ENCODE measurements around the gene CD83. TPM values are rescaled to one million over a fixed set of nuclear protein-coding genes. Genes with fewer than 3 reads are reported as not detected.
A peak's percentile ranks its signal among the peaks of the same experiment; 100 is the strongest.

Gene CD83
- total RNA-seq, 4 donors from 2014 or later: 0.82 to 4.8 (median 2.1) TPM

- DNase-seq: no peak
- peaks cover 0 to 6% (median 0%) of the 10 kb centered on the region in 4 donors for H3K4me1 ChIP-seq
- TF ChIP-seq CTCF (IDR thresholded peaks at IDR 0.05) (no peak), POLR2A (IDR thresholded peaks at IDR 0.05) (no peak), POLR2AphosphoS5 (IDR thresholded peaks at IDR 0.05) (no peak), EP300 (IDR thresholded peaks at IDR 0.05; ENCODE audit: low read depth) (no peak)
- no peaks in the 10 kb centered on the region for H3K36me3 ChIP-seq
- intact Hi-C loops (cut with DNase I; ENCODE audit: low total_unique reads) (no loop called here), in situ Hi-C loops (cut with MboI; ENCODE audit: low pct_ligation_motif_present in 1 of 4, low pct_unique_long_range_greater_than_20kb in 1 of 4, low sequenced_read_pairs in 3 of 4) (no loop called here)
- H3K9me3 ChIP-seq: peaks cover 0 to 5% of the 10 kb centered on the region in 2 donors
- 75 to 76% methylated on average over 2 to 11 of the region's 11 CpGs for WGBS, 2 donors (ENCODE audit: low coverage in 1 of 2)
- no peak overlapping the region for H3K27ac ChIP-seq
- no peak overlapping the region for H3K4me3 ChIP-seq
- no peaks in the 10 kb centered on the region for H3K27me3 ChIP-seq
Measured at GRCh38 chr6:14110001-14110818, 7.4 kb upstream of the CD83 start.

GRCh38 chr6:14113976-14114375, 3.6 kb upstream of the CD83 start:
- H3K4me1 ChIP-seq: peaks cover 0 to 18% (median 12%) of the 10 kb centered on the region in 4 donors
- 76 to 88% methylated on average over 1 of the region's 1 CpG for WGBS, 2 donors (ENCODE audit: low coverage in 1 of 2)
- intact Hi-C loops (cut with DNase I; ENCODE audit: low total_unique reads): no loop called here
- DNase-seq: no peak
- TF ChIP-seq EP300 (IDR thresholded peaks at IDR 0.05; ENCODE audit: low read depth): no peak
- no peak for TF ChIP-seq POLR2AphosphoS5 (IDR thresholded peaks at IDR 0.05)
- no peak for TF ChIP-seq CTCF (IDR thresholded peaks at IDR 0.05)
- TF ChIP-seq POLR2A (IDR thresholded peaks at IDR 0.05): no peak
- no peak overlapping the region for H3K27ac ChIP-seq
- H3K9me3 ChIP-seq: no peaks in the 10 kb centered on the region
- no peaks in the 10 kb centered on the region for H3K36me3 ChIP-seq
- in situ Hi-C loops (cut with MboI; ENCODE audit: low pct_ligation_motif_present in 1 of 4, low pct_unique_long_range_greater_than_20kb in 1 of 4, low sequenced_read_pairs in 3 of 4): no loop called here
- H3K27me3 ChIP-seq: no peaks in the 10 kb centered on the region
- no peak overlapping the region for H3K4me3 ChIP-seq

GRCh38 chr6:14118091-14118439, 493 bp downstream of the CD83 start:
- Histone ChIP-seq H3K4me3 (peak overlapping the region; percentile 31 to 78 (median 52)), H3K36me3 (no peaks in the 10 kb centered on the region), H3K27me3 (no peaks in the 10 kb centered on the region), H3K9me3 (no peaks in the 10 kb centered on the region), H3K4me1 (peaks cover 0 to 18% (median 14%) of the 10 kb centered on the region in 4 donors), H3K27ac (peak overlapping the region; percentile 50 to 64 (median 57))
- WGBS, 2 donors (ENCODE audit: low coverage in 1 of 2): 0 to 17% methylated on average over 2 to 9 of the region's 10 CpGs
- TF ChIP-seq CTCF (IDR thresholded peaks at IDR 0.05) (no peak), POLR2A (IDR thresholded peaks at IDR 0.05) (no peak), POLR2AphosphoS5 (IDR thresholded peaks at IDR 0.05) (no peak), EP300 (IDR thresholded peaks at IDR 0.05; ENCODE audit: low read depth) (no peak)
- intact Hi-C loops (cut with DNase I; ENCODE audit: low total_unique reads) (no loop called here), in situ Hi-C loops (cut with MboI; ENCODE audit: low pct_ligation_motif_present in 1 of 4, low pct_unique_long_range_greater_than_20kb in 1 of 4, low sequenced_read_pairs in 3 of 4) (no loop called here)
- DNase-seq: no peak

GRCh38 chr6:14118446-14118845, 874 bp downstream of the CD83 start:
- intact Hi-C loops (cut with DNase I; ENCODE audit: low total_unique reads): no loop called here
- Histone ChIP-seq H3K9me3 (no peaks in the 10 kb centered on the region), H3K27ac (no peak overlapping the region), H3K4me1 (peaks cover 0 to 18% (median 14%) of the 10 kb centered on the region in 4 donors), H3K36me3 (no peaks in the 10 kb centered on the region), H3K27me3 (no peaks in the 10 kb centered on the region), H3K4me3 (no peak overlapping the region)
- DNase-seq: no peak
- 87% methylated on average over 2 of the region's 2 CpGs; no CpG with 5 or more reads in 1 of the 2 donors for WGBS, 2 donors (ENCODE audit: low coverage in 1 of 2)
- TF ChIP-seq CTCF (IDR thresholded peaks at IDR 0.05) (no peak), EP300 (IDR thresholded peaks at IDR 0.05; ENCODE audit: low read depth) (no peak), POLR2A (IDR thresholded peaks at IDR 0.05) (no peak), POLR2AphosphoS5 (IDR thresholded peaks at IDR 0.05) (no peak)
- in situ Hi-C loops (cut with MboI; ENCODE audit: low pct_ligation_motif_present in 1 of 4, low pct_unique_long_range_greater_than_20kb in 1 of 4, low sequenced_read_pairs in 3 of 4): no loop called here
